ENCODE data around the gene ZNF780B. TPM values are rescaled to one million over a fixed set of nuclear protein-coding genes. Genes with fewer than 3 reads are reported as not detected.

The ZNF780B gene
- total and polyA plus RNA-seq, 4 experiments from 2014 or later, result 4.6 to 66.2 (median 36.3) TPM

- H3K27ac Mint-ChIP-seq, result no peak overlapping the region
- H3K27me3 ChIP-seq (ENCODE audit: insufficient read depth, low read length), result no peaks in the 10 kb centered on the region
- ChIA-PET POLR2A (ENCODE audit: partially characterized antibody) (no interaction called here), CTCF (ENCODE audit: partially characterized antibody) (no interaction called here)
- peaks cover 0 to 44% of the 10 kb centered on the region in 2 donors for H3K9me3 ChIP-seq (ENCODE audit: control insufficient read depth in 1 of 2, low read length in 2 of 2)
- no peak overlapping the region for H3K27ac ChIP-seq (ENCODE audit: low read depth, low read length)
- H3K4me1 Mint-ChIP-seq, result no peaks in the 10 kb centered on the region
- no peak overlapping the region for H3K4me3 Mint-ChIP-seq
- H3K4me3 ChIP-seq (ENCODE audit: low read length in 2 of 2), result no peak overlapping the region
- no peak for DNase-seq
- intact Hi-C loops (cut with micrococcal nuclease), result no loop called here
- peaks cover 0 to 95% (median 85%) of the 10 kb centered on the region in 8 donors for H3K9me3 Mint-ChIP-seq
- no peaks in the 10 kb centered on the region for H3K36me3 ChIP-seq (ENCODE audit: insufficient read depth, low read length)
- H3K27me3 Mint-ChIP-seq, result no peaks in the 10 kb centered on the region
- H3K36me3 Mint-ChIP-seq, result peaks cover 13 to 23% of the 10 kb centered on the region in 2 donors
- no peaks in the 10 kb centered on the region for H3K4me1 ChIP-seq (ENCODE audit: insufficient read depth, low read length)
Observed at GRCh38 chr19:40023969-40024368, 32.1 kb downstream of the ZNF780B start.

GRCh38 chr19:40013991-40014390, 42.0 kb downstream of the ZNF780B start:
- H3K9me3 ChIP-seq (ENCODE audit: control insufficient read depth in 1 of 2, low read length in 2 of 2), result peaks cover 12 to 37% of the 10 kb centered on the region in 2 donors
- no peak overlapping the region for H3K27ac ChIP-seq (ENCODE audit: low read depth, low read length)
- no peaks in the 10 kb centered on the region for H3K27me3 ChIP-seq (ENCODE audit: insufficient read depth, low read length)
- peaks cover 2% of the 10 kb centered on the region for H3K36me3 ChIP-seq (ENCODE audit: insufficient read depth, low read length)
- no peak for DNase-seq
- H3K9me3 Mint-ChIP-seq, result peaks cover 4 to 87% (median 70%) of the 10 kb centered on the region in 8 donors
- no peak overlapping the region for H3K4me3 Mint-ChIP-seq
- no peaks in the 10 kb centered on the region for H3K4me1 Mint-ChIP-seq
- H3K27me3 Mint-ChIP-seq, result no peaks in the 10 kb centered on the region
- ChIA-PET CTCF (ENCODE audit: partially characterized antibody) (no interaction called here), POLR2A (ENCODE audit: partially characterized antibody) (no interaction called here)
- no peak overlapping the region for H3K4me3 ChIP-seq (ENCODE audit: low read length in 2 of 2)
- intact Hi-C loops (cut with micrococcal nuclease), result no loop called here
- no peaks in the 10 kb centered on the region for H3K4me1 ChIP-seq (ENCODE audit: insufficient read depth, low read length)
- H3K36me3 Mint-ChIP-seq, result peaks cover 62 to 69% of the 10 kb centered on the region in 2 donors
- H3K27ac Mint-ChIP-seq, result no peak overlapping the region

- H3K36me3 ChIP-seq (ENCODE audit: insufficient read depth, low read length), result peaks cover 20% of the 10 kb centered on the region
- no peaks in the 10 kb centered on the region for H3K27me3 ChIP-seq (ENCODE audit: insufficient read depth, low read length)
- H3K4me3 ChIP-seq (ENCODE audit: low read length in 2 of 2), result no peak overlapping the region
- no peak overlapping the region for H3K27ac Mint-ChIP-seq
- H3K4me1 ChIP-seq (ENCODE audit: insufficient read depth, low read length), result no peaks in the 10 kb centered on the region
- H3K27ac ChIP-seq (ENCODE audit: low read depth, low read length), result no peak overlapping the region
- H3K9me3 ChIP-seq (ENCODE audit: control insufficient read depth in 1 of 2, low read length in 2 of 2), result peaks cover 7 to 16% of the 10 kb centered on the region in 2 donors
- no peaks in the 10 kb centered on the region for H3K27me3 Mint-ChIP-seq
- H3K36me3 Mint-ChIP-seq, result peaks cover 74 to 87% of the 10 kb centered on the region in 2 donors
- peaks cover 0 to 54% (median 40%) of the 10 kb centered on the region in 8 donors for H3K9me3 Mint-ChIP-seq
- ChIA-PET CTCF (ENCODE audit: partially characterized antibody) (no interaction called here), POLR2A (ENCODE audit: partially characterized antibody) (no interaction called here)
- H3K4me3 Mint-ChIP-seq, result no peak overlapping the region
- H3K4me1 Mint-ChIP-seq, result peaks cover 0 to 2% (median 0%) of the 10 kb centered on the region in 4 donors
- intact Hi-C loops (cut with micrococcal nuclease), result no loop called here
- DNase-seq, result no peak
Observed at GRCh38 chr19:40009674-40010073, 46.4 kb downstream of the ZNF780B start.

DNA sequence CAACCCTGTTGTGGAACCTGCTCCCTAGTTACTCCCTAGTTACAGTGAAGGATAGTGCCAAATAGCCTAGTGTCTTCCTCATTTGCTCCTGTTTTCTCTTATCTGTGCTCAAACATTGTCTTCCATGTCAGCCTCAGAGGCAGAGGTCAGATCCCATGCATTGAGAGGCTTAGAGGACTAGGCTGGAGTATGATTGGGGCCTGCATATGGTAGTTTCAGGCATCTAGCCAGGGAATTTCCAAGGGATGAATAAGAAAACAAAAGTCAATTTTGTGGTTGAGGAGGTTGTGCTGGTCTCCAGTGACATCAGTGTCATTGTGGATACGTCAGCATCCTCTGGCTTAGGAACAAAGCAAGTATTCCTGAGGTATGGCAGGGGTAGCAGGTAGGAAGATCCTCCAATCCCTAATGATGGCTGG, 49.7 kb downstream of the ZNF780B start:
- CTCF ChIA-PET (ENCODE audit: partially characterized antibody), result no interaction called here
- Histone ChIP-seq H3K27me3 (ENCODE audit: insufficient read depth, low read length) (no peaks in the 10 kb centered on the region), H3K4me3 (ENCODE audit: low read length in 2 of 2) (no peak overlapping the region), H3K36me3 (ENCODE audit: insufficient read depth, low read length) (peaks cover 20% of the 10 kb centered on the region), H3K9me3 (ENCODE audit: control insufficient read depth in 1 of 2, low read length in 2 of 2) (no peaks in the 10 kb centered on the region), H3K4me1 (ENCODE audit: insufficient read depth, low read length) (no peaks in the 10 kb centered on the region), H3K27ac (ENCODE audit: low read depth, low read length) (no peak overlapping the region)
- no peaks in the 10 kb centered on the region for H3K27me3 Mint-ChIP-seq
- peaks cover 0 to 20% (median 10%) of the 10 kb centered on the region in 8 donors for H3K9me3 Mint-ChIP-seq
- H3K4me3 Mint-ChIP-seq, result no peak overlapping the region
- intact Hi-C loops (cut with micrococcal nuclease), result no loop called here
- H3K4me1 Mint-ChIP-seq, result peaks cover 0 to 2% (median 0%) of the 10 kb centered on the region in 4 donors
- H3K36me3 Mint-ChIP-seq, result peaks cover 46 to 56% of the 10 kb centered on the region in 2 donors
- POLR2A ChIA-PET (ENCODE audit: partially characterized antibody), result interaction anchor here (1.1 kb wide), 1 partner anchor 9 kb away, joined by 3 read pairs; the partner anchor contains the start of gene ZNF546
- DNase-seq, result no peak
- no peak overlapping the region for H3K27ac Mint-ChIP-seq

DNA sequence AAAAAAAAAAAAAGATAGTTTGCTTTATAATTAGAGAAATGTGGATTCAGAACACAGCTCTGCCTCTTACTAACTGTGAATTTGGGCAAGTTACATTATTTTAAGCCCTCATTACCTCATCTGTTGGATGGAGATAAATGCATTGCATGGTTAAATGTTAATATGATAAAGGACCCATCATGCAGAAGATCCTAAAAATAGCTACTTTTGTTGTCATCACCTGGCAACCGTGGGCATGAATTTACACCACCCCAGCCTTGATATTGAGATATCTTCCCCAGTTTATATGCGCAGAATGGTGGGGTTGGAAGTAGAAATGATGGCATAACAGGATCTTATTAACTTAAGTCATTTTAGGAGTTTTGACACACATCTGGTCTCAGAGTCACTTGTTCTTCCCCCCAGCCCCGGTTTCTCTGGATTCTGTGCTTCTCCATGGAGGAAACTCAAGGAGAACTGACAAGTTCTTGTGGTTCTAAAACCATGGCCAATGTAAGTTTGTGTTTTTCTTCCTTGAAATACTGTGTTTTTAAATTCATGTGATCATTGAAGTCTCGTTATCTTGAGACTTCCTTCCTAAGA, 50.2 kb downstream of the ZNF780B start:
- Histone ChIP-seq H3K27ac (ENCODE audit: low read depth, low read length) (no peak overlapping the region), H3K36me3 (ENCODE audit: insufficient read depth, low read length) (peaks cover 20% of the 10 kb centered on the region), H3K4me1 (ENCODE audit: insufficient read depth, low read length) (no peaks in the 10 kb centered on the region), H3K4me3 (ENCODE audit: low read length in 2 of 2) (no peak overlapping the region), H3K27me3 (ENCODE audit: insufficient read depth, low read length) (no peaks in the 10 kb centered on the region), H3K9me3 (ENCODE audit: control insufficient read depth in 1 of 2, low read length in 2 of 2) (no peaks in the 10 kb centered on the region)
- peaks cover 42 to 51% of the 10 kb centered on the region in 2 donors for H3K36me3 Mint-ChIP-seq
- ChIA-PET CTCF (ENCODE audit: partially characterized antibody) (no interaction called here), POLR2A (ENCODE audit: partially characterized antibody) (interaction anchor here (1.1 kb wide), 1 partner anchor 9 kb away, joined by 3 read pairs; the partner anchor contains the start of gene ZNF546)
- no peak overlapping the region for H3K4me3 Mint-ChIP-seq
- DNase-seq, result no peak
- peaks cover 0 to 2% (median 0%) of the 10 kb centered on the region in 4 donors for H3K4me1 Mint-ChIP-seq
- H3K27ac Mint-ChIP-seq, result no peak overlapping the region
- H3K27me3 Mint-ChIP-seq, result no peaks in the 10 kb centered on the region
- peaks cover 0 to 18% (median 10%) of the 10 kb centered on the region in 8 donors for H3K9me3 Mint-ChIP-seq
- intact Hi-C loops (cut with micrococcal nuclease), result no loop called here

GRCh38 chr19:39998501-39998900, 57.5 kb downstream of the ZNF780B start:
- H3K4me3 ChIP-seq (ENCODE audit: low read length in 2 of 2), result no peak overlapping the region
- no peaks in the 10 kb centered on the region for H3K27me3 ChIP-seq (ENCODE audit: insufficient read depth, low read length)
- peaks cover 8 to 16% of the 10 kb centered on the region in 2 donors for H3K36me3 Mint-ChIP-seq
- H3K27ac ChIP-seq (ENCODE audit: low read depth, low read length), result no peak overlapping the region
- peak overlapping the region in 7 of 8 donors; percentile 13 to 100 (median 96) for H3K4me3 Mint-ChIP-seq
- no peak for DNase-seq
- peaks cover 0 to 3% of the 10 kb centered on the region in 2 donors for H3K9me3 ChIP-seq (ENCODE audit: control insufficient read depth in 1 of 2, low read length in 2 of 2)
- peak overlapping the region in 3 of 7 donors; percentile 79 to 98 (median 97) for H3K27ac Mint-ChIP-seq
- peaks cover 0 to 4% (median 0%) of the 10 kb centered on the region in 8 donors for H3K9me3 Mint-ChIP-seq
- H3K36me3 ChIP-seq (ENCODE audit: insufficient read depth, low read length), result no peaks in the 10 kb centered on the region
- H3K27me3 Mint-ChIP-seq, result no peaks in the 10 kb centered on the region
- intact Hi-C loops (cut with micrococcal nuclease), result no loop called here
- ChIA-PET POLR2A (ENCODE audit: partially characterized antibody) (no interaction called here), CTCF (ENCODE audit: partially characterized antibody) (no interaction called here)
- H3K4me1 ChIP-seq (ENCODE audit: insufficient read depth, low read length), result peaks cover 19% of the 10 kb centered on the region
- H3K4me1 Mint-ChIP-seq, result peaks cover 24 to 42% (median 29%) of the 10 kb centered on the region in 4 donors

GRCh38 chr19:39997638-39998216, 58.3 kb downstream of the ZNF780B start:
- CTCF ChIA-PET (ENCODE audit: partially characterized antibody), result interaction anchor here (3.2 kb wide), 1 partner anchor 27 kb away, joined by 30 read pairs; the partner anchor contains the start of gene PSMC4
- intact Hi-C loops (cut with micrococcal nuclease), result loop anchor here (2.0 kb wide), 1 partner anchor 57 kb away; no protein-coding TSS in a partner anchor
- H3K36me3 ChIP-seq (ENCODE audit: insufficient read depth, low read length), result no peaks in the 10 kb centered on the region
- H3K9me3 ChIP-seq (ENCODE audit: control insufficient read depth in 1 of 2, low read length in 2 of 2), result peaks cover 0 to 4% of the 10 kb centered on the region in 2 donors
- H3K4me1 ChIP-seq (ENCODE audit: insufficient read depth, low read length), result peaks cover 19% of the 10 kb centered on the region
- H3K27me3 Mint-ChIP-seq, result no peaks in the 10 kb centered on the region
- H3K27ac Mint-ChIP-seq, result peak overlapping the region; percentile 79 to 98 (median 96)
- H3K36me3 Mint-ChIP-seq, result peaks cover 8 to 16% of the 10 kb centered on the region in 2 donors
- H3K4me1 Mint-ChIP-seq, result peaks cover 24 to 46% (median 32%) of the 10 kb centered on the region in 4 donors
- H3K4me3 ChIP-seq (ENCODE audit: low read length in 2 of 2), result peak overlapping the region; percentile 17 to 98
- peak overlapping the region; percentile 82 for H3K27ac ChIP-seq (ENCODE audit: low read depth, low read length)
- H3K4me3 Mint-ChIP-seq, result peak overlapping the region; percentile 93 to 100 (median 99)
- peak in 1 of 5 donors; percentile 49 for DNase-seq
- H3K27me3 ChIP-seq (ENCODE audit: insufficient read depth, low read length), result no peaks in the 10 kb centered on the region
- POLR2A ChIA-PET (ENCODE audit: partially characterized antibody), result interaction anchor here (0.9 to 3.4 kb wide), 11 partner anchors 8 to 606 kb away, joined by 3 to 46 read pairs (median 5); partner anchors contain the start of genes DYRK1B, FBL, PSMC4 and RPS16
- H3K9me3 Mint-ChIP-seq, result peaks cover 0 to 11% (median 0%) of the 10 kb centered on the region in 8 donors
